Measurements from ENCODE around the gene SORBS1. TPM values are rescaled to one million over a fixed set of nuclear protein-coding genes. Genes with fewer than 3 reads are reported as not detected.

Gene SORBS1
- total RNA-seq, 1 donor from 2014 or later: 5.1 TPM

- no peaks in the 10 kb centered on the region for H3K36me3 ChIP-seq (ENCODE audit: insufficient read depth, low read length)
- no peaks in the 10 kb centered on the region for H3K4me1 ChIP-seq (ENCODE audit: insufficient read depth, low read length)
- DNase-seq (ENCODE audit: low read depth) (no peak), FAIRE-seq (no peak)
- H3K27ac ChIP-seq (ENCODE audit: low read depth, low read length): no peak overlapping the region
- peaks cover 5% of the 10 kb centered on the region for H3K9me3 Mint-ChIP-seq (ENCODE audit: unreplicated experiment)
- no peak overlapping the region for H2AFZ ChIP-seq (ENCODE audit: low read depth, low read length)
- no peaks in the 10 kb centered on the region for H3K36me3 Mint-ChIP-seq (ENCODE audit: low read depth, unreplicated experiment)
- H4K20me1 ChIP-seq (ENCODE audit: insufficient read depth, low read length): no peaks in the 10 kb centered on the region
- peaks cover 3% of the 10 kb centered on the region for H3K4me1 Mint-ChIP-seq (ENCODE audit: low read depth, unreplicated experiment)
- no peak overlapping the region for H3K4me3 ChIP-seq (ENCODE audit: insufficient read depth, low read depth, low read length)
- H3K4me2 ChIP-seq (ENCODE audit: low read length): no peak overlapping the region
- H3K27me3 ChIP-seq (ENCODE audit: insufficient read depth, low read length): no peaks in the 10 kb centered on the region
- no peaks in the 10 kb centered on the region for H3K9me3 ChIP-seq (ENCODE audit: insufficient read depth, low read depth, low read length)
- no peaks in the 10 kb centered on the region for H3K79me2 ChIP-seq (ENCODE audit: insufficient read depth, low read length)
- TF ChIP-seq CTCF (IDR thresholded peaks at IDR 0.05; ENCODE audit: insufficient read depth, low read depth, low read length): no peak
- no peak for TF ChIP-seq EZH2 (IDR thresholded peaks at IDR 0.05; ENCODE audit: insufficient read depth, low read length)
- H3K27ac Mint-ChIP-seq (ENCODE audit: unreplicated experiment): no peak overlapping the region
- peaks cover 2% of the 10 kb centered on the region for H3K27me3 Mint-ChIP-seq (ENCODE audit: low read depth, unreplicated experiment)
- no peak overlapping the region for H3K9ac ChIP-seq (ENCODE audit: low read length)
- H3K4me3 Mint-ChIP-seq (ENCODE audit: unreplicated experiment): no peak overlapping the region
These were observed 11.0 kb downstream of the SORBS1 start for GRCh38 chr10:95550073-95550672.

GRCh38 chr10:95547791-95548435 lies 13.3 kb downstream of the SORBS1 start:
- Histone ChIP-seq H3K27me3 (ENCODE audit: insufficient read depth, low read length) (no peaks in the 10 kb centered on the region), H3K4me3 (ENCODE audit: insufficient read depth, low read depth, low read length) (no peak overlapping the region), H3K4me2 (ENCODE audit: low read length) (no peak overlapping the region), H3K36me3 (ENCODE audit: insufficient read depth, low read length) (no peaks in the 10 kb centered on the region), H3K4me1 (ENCODE audit: insufficient read depth, low read length) (no peaks in the 10 kb centered on the region), H3K9ac (ENCODE audit: low read length) (no peak overlapping the region), H3K27ac (ENCODE audit: low read depth, low read length) (no peak overlapping the region), H4K20me1 (ENCODE audit: insufficient read depth, low read length) (no peaks in the 10 kb centered on the region), H2AFZ (ENCODE audit: low read depth, low read length) (no peak overlapping the region), H3K79me2 (ENCODE audit: insufficient read depth, low read length) (no peaks in the 10 kb centered on the region), H3K9me3 (ENCODE audit: insufficient read depth, low read depth, low read length) (no peaks in the 10 kb centered on the region)
- FAIRE-seq (no peak), DNase-seq (ENCODE audit: low read depth) (no peak)
- peaks cover 2% of the 10 kb centered on the region for H3K27me3 Mint-ChIP-seq (ENCODE audit: low read depth, unreplicated experiment)
- peaks cover 5% of the 10 kb centered on the region for H3K9me3 Mint-ChIP-seq (ENCODE audit: unreplicated experiment)
- no peak overlapping the region for H3K4me3 Mint-ChIP-seq (ENCODE audit: unreplicated experiment)
- H3K27ac Mint-ChIP-seq (ENCODE audit: unreplicated experiment): no peak overlapping the region
- H3K4me1 Mint-ChIP-seq (ENCODE audit: low read depth, unreplicated experiment): peaks cover 9% of the 10 kb centered on the region
- H3K36me3 Mint-ChIP-seq (ENCODE audit: low read depth, unreplicated experiment): no peaks in the 10 kb centered on the region
- TF ChIP-seq EZH2 (IDR thresholded peaks at IDR 0.05; ENCODE audit: insufficient read depth, low read length): no peak

GRCh38 chr10:95547197-95547596 lies 14.0 kb downstream of the SORBS1 start:
- Histone ChIP-seq H3K4me1 (ENCODE audit: insufficient read depth, low read length) (no peaks in the 10 kb centered on the region), H3K27ac (ENCODE audit: low read depth, low read length) (no peak overlapping the region), H3K27me3 (ENCODE audit: insufficient read depth, low read length) (no peaks in the 10 kb centered on the region), H3K9me3 (ENCODE audit: insufficient read depth, low read depth, low read length) (no peaks in the 10 kb centered on the region), H3K4me3 (ENCODE audit: insufficient read depth, low read depth, low read length) (no peak overlapping the region), H3K79me2 (ENCODE audit: insufficient read depth, low read length) (no peaks in the 10 kb centered on the region), H2AFZ (ENCODE audit: low read depth, low read length) (no peak overlapping the region), H3K36me3 (ENCODE audit: insufficient read depth, low read length) (no peaks in the 10 kb centered on the region), H3K4me2 (ENCODE audit: low read length) (no peak overlapping the region), H3K9ac (ENCODE audit: low read length) (no peak overlapping the region), H4K20me1 (ENCODE audit: insufficient read depth, low read length) (no peaks in the 10 kb centered on the region)
- Mint-ChIP-seq H3K4me3 (ENCODE audit: unreplicated experiment) (no peak overlapping the region), H3K4me1 (ENCODE audit: low read depth, unreplicated experiment) (peaks cover 7% of the 10 kb centered on the region), H3K36me3 (ENCODE audit: low read depth, unreplicated experiment) (no peaks in the 10 kb centered on the region), H3K27me3 (ENCODE audit: low read depth, unreplicated experiment) (peaks cover 2% of the 10 kb centered on the region), H3K9me3 (ENCODE audit: unreplicated experiment) (peaks cover 2% of the 10 kb centered on the region), H3K27ac (ENCODE audit: unreplicated experiment) (no peak overlapping the region)
- no peak for DNase-seq (ENCODE audit: low read depth)
- no peak for FAIRE-seq
- TF ChIP-seq EZH2 (IDR thresholded peaks at IDR 0.05; ENCODE audit: insufficient read depth, low read length) (no peak), CTCF (IDR thresholded peaks at IDR 0.05; ENCODE audit: insufficient read depth, low read depth, low read length) (no peak)

Measured in astrocyte (in vitro differentiated cells and primary cell).